GM12891 (cell line): Measurements from ENCODE around the gene CTSW.

Experiments used
- DNase-seq: peaks from one replicate; pipeline ENCODE4 v3.0.0; 2011; ENCODE audit warnings: low spot score; ENCODE audit not compliant: insufficient read length
- FAIRE-seq: peaks from 2 replicates; lab custom pipeline; 2011; peaks lifted over from hg19 to GRCh38; lab: Jason Lieb, UNC
- PAX5 ChIP-seq: IDR thresholded peaks from 2 replicates; pipeline ENCODE4 v1.6.1; 2011; ENCODE audit warnings: low read length, moderate library complexity, mild to moderate bottlenecking; ENCODE audit not compliant: insufficient read depth, severe bottlenecking
- POLR2A ChIP-seq: IDR thresholded peaks from 2 replicates; pipeline ENCODE4 v1.6.1; 2011; ENCODE audit warnings: low read depth, low read length, control low read depth
- POLR2AphosphoS5 ChIP-seq: IDR thresholded peaks from 2 replicates; pipeline ENCODE4 v1.6.1; 2011; ENCODE audit warnings: low read depth, low read length, control low read depth
- POU2F2 ChIP-seq: IDR thresholded peaks from 2 replicates; pipeline ENCODE4 v1.6.1; 2011; ENCODE audit warnings: low read depth, mild to moderate bottlenecking, control low read depth, low read length, moderate library complexity
- SPI1 ChIP-seq: IDR thresholded peaks from 2 replicates; pipeline ENCODE4 v1.6.1; 2011; ENCODE audit warnings: low read depth, low read length, control low read depth
- TAF1 ChIP-seq: IDR thresholded peaks from 2 replicates; pipeline ENCODE4 v1.6.1; 2011; ENCODE audit warnings: low read depth, low read length, control low read depth

CTSW gene

DNA sequence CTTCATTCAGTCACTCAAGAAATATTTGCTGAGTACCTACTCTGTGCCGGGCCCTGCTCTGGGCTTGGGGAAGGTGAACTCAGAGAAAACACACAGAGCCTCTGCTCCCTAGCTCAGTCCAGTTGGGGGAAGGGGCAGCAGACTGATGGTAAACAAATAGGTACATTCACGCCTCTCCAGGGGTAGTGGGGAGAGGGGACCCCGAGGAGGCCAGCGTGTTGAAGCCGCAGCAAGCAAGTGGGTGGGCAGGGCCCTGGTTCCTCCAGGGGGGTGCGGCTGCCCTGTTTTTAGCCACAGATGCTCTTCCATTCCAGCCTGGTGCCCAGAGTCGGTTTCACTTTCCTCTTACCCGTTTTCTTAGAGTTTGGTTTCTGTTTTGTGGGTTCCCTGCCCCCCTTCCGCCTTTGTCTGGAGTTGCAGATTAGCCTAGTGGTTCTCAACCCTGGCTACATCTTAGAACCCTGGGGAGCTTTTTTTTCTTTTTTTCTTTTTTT is 48.3 kb downstream of the CTSW start:
- peak; percentile 87 for FAIRE-seq
- TF ChIP-seq SPI1 (0 out of 2 replicates have a peak, but pooled peaks have one; percentile 3), POLR2A (no peak), POLR2AphosphoS5 (no peak), POU2F2 (no peak), TAF1 (peak; percentile 35; the same call in 1 of the 2 replicates), PAX5 (no peak)
- DNase-seq = peak; percentile 84

DNA sequence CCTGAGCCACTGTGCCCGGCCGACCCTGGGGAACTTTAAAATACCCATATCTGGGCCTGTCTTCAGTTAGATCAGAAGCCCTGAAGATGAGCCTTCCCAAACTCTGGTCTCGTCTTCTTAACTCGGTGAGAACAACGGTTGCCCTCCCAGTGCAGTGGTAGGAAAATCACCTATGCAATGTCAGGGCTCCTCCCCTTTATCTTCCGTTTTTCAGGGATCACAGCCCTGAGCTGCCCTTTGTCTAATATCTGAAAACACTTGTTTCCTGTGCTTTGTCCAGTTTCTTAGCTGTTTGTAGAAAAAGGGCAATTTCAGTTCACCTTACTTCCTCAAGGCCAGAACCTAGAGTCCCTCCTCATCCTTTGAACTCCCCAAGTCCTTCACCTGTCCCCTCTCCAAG is 49.0 kb downstream of the CTSW start:
- TF ChIP-seq SPI1 = no peak
- no peak for TF ChIP-seq TAF1
- no peak for TF ChIP-seq POU2F2
- no peak for TF ChIP-seq PAX5
- TF ChIP-seq POLR2A = no peak
- no peak for TF ChIP-seq POLR2AphosphoS5
- FAIRE-seq (peak; percentile 74), DNase-seq (no peak)

DNA sequence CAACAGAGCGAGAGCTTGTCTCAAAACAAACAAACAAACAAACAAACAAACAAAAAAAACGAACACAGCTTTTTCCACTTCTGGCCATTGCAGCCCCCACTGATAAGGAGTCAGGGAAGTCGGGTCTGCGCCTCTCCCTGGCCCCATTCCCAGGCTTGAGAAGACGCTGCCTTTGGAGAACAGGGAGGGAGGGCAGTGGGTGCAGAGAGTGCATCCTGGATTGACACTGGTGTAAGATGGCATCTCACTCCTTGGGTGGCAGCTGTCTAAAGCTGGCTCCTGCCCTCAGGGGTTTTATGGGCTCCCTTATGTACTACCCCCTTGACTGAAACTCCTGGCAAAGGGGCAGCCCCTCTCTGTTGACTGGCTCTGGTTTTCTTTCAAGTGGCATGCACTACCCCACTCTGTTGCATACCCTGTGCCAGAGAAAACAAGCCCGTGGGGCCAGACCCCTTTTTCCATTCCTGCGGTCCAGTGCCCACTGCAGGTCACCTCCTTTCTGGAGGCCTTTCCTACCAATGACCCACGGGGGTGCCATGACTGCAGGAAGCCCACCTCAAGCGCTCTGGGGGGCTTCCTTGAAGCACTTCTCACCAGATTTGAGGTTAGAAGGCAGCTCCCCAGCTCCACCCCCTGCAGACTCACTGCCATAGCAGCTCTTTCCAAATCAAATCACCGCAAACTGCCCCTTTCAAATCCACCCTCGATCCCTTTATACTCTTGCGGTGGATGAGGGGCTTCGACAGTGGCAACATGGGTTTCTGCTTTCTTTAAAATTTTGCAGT is 52.3 kb downstream of the CTSW start:
- TF ChIP-seq SPI1 (no peak), TAF1 (no peak), POLR2AphosphoS5 (no peak), POU2F2 (no peak), PAX5 (no peak), POLR2A (no peak)
- DNase-seq (no peak), FAIRE-seq (no peak)

DNA sequence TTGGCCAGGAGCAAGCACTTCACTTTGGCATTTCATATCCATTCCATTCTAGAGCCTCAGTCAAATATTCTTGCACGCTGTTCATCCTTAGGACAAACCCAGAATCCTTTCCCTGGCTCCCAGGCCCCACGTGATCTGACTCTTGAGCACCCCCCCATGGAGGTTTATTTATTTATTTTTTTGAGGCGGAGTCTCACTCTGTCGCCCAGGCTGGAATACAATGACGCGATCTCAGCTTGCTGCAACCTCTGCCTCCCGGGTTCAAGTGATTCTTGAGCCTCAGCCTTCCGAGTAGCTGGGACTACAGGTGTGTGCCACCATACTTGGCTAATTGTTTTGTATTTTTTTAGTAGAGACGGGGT is 52.9 kb downstream of the CTSW start:
- FAIRE-seq (no peak), DNase-seq (no peak)
- TF ChIP-seq SPI1 (no peak), PAX5 (no peak), POU2F2 (no peak), POLR2AphosphoS5 (no peak), TAF1 (no peak), POLR2A (no peak)
